PFSK-1 (cell line): Measurements from ENCODE around the gene NKPD1.

Experiments
- FOXP2 ChIP-seq: optimal IDR thresholded peaks from 2 replicates; pipeline ENCODE3; 2011; ENCODE audit warnings: borderline replicate concordance, control low read depth, inconsistent platforms; ENCODE audit not compliant: insufficient read depth; ENCODE audit errors: extremely low read length, extremely low read depth
- POLR2AphosphoS5 ChIP-seq: IDR thresholded peaks from 2 replicates; pipeline ENCODE4 v1.6.1; 2012; ENCODE audit warnings: low read depth, mild to moderate bottlenecking, control low read depth, low read length, moderate library complexity
- REST ChIP-seq, 2 experiments: IDR thresholded peaks; 2 replicates each; pipeline versions ENCODE4 v1.6.1 to v1.8.0; 2011 to 2012; ENCODE audit warnings: low read depth in 2 of 2, low read length in 2 of 2, control low read depth in 1 of 2, inconsistent platforms in 1 of 2, mild to moderate bottlenecking in 1 of 2, moderate library complexity in 1 of 2; ENCODE audit not compliant: insufficient read depth in 1 of 2
- TAF1 ChIP-seq: IDR thresholded peaks from 2 replicates; pipeline ENCODE4 v1.6.1; 2012; ENCODE audit warnings: low read length, control low read depth, borderline replicate concordance; ENCODE audit not compliant: insufficient read depth

- TF ChIP-seq POLR2AphosphoS5: no peak
- no peak for TF ChIP-seq FOXP2
- no peak for TF ChIP-seq REST (IDR thresholded peaks at IDR 0.05; ENCODE audit: insufficient read depth in 1 of 2, low read depth in 2 of 2, low read length in 2 of 2)
- TF ChIP-seq TAF1: no peak
Observed at GRCh38 chr19:45122832-45123231, 38.0 kb downstream of the NKPD1 start.
